NCI-H226 (cell line): Measurements from ENCODE around the gene TRPM2.
"Not testable (repeated sequence)": the region's sequence is repeated elsewhere in the genome, so short reads cannot be mapped to it uniquely, and the experiment has no call there.

Experiments
- DNase-seq: peaks from one replicate; pipeline ENCODE4 v3.0.0-alpha.2; 2015

Gene TRPM2

DNA sequence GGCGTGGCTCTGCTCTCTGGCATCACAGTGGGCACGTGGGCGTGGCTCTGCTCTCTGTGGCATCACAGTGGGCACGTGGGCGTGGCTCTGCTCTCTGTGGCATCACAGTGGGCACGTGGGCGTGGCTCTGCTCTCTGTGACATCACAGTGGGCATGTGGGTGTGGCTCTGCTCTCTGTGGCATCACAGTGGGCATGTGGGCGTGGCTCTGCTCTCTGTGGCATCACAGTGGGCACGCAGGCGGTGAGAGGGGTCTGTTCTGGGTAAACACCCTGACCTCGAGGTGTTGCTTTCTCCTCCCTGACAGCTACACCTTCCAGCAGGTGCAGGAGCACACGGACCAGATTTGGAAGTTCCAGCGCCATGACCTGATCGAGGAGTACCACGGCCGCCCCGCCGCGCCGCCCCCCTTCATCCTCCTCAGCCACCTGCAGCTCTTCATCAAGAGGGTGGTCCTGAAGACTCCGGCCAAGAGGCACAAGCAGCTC is 64.2 kb downstream of the TRPM2 start:
- not testable (repeated sequence) for DNase-seq

DNA sequence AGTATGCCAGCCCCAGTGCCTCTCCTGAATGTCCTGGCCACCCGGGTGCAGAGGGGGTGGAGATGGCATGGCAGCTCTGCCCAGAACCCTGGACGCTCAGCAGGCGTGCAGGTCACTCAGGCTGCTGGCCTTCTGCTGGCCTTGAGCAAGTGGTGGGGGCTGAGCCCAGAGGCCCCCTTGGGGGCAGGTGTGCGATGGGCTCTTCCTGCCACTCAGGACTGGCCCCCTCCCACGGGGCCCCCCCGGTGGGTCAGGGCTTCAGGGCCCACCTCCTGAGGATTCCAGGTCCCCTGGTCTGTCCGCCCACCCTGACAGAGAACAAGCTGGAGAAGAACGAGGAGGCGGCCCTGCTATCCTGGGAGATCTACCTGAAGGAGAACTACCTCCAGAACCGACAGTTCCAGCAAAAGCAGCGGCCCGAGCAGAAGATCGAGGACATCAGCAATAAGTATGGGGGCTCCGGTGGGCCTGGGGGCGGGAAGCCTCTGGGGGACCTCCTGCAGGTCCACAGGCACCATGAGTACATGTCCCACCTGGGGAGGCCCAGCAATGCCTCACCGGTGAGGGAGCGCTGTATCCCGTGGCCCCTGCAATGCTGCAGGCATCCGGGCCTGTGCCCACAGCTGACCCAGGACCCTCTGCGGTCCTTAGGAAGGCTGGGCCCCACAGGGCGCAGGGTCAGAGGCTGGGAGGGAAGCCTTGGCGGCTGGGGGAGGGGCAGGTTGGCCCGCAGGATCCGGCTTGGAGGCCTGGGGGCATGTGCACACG is 64.9 kb downstream of the TRPM2 start:
- DNase-seq, result no peak

DNA sequence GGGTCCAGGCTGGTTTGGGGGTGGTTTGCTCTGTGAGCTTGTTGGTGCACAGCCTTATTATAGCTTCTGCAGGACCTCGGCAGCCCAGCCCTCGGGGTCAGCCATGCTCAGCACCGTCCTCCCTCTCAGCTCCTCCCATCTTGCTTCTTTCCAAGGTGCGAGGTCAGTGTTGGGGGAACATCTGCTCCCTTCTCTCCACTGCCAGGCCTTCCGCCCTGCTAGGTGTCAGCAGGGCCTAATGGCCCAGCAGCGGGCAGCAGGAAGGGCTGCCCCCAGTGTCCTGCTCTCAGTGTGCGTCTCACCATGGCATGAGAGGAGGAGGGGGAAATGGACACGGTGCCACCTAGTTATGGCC is 65.4 kb downstream of the TRPM2 start:
- no peak for DNase-seq

DNA sequence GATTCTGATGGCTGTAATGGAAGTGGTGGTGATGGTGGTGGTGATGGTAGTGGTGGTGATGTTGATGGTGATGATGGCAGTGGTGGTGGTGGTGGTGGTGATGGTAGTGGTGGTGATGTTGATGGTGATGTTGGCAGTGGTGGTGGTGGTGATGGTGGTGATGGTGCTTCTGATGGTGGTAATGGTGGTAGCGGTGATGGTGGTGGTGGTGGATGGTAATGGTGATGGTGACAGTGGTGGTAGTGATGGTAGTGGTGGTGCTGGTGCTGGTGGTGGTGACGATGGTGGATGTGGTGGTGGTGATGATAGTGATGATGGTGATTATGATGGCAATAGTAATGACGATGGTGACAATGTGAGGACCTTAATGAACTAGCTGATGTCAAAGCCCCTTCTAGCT is 66.3 kb downstream of the TRPM2 start:
- no peak for DNase-seq

DNA sequence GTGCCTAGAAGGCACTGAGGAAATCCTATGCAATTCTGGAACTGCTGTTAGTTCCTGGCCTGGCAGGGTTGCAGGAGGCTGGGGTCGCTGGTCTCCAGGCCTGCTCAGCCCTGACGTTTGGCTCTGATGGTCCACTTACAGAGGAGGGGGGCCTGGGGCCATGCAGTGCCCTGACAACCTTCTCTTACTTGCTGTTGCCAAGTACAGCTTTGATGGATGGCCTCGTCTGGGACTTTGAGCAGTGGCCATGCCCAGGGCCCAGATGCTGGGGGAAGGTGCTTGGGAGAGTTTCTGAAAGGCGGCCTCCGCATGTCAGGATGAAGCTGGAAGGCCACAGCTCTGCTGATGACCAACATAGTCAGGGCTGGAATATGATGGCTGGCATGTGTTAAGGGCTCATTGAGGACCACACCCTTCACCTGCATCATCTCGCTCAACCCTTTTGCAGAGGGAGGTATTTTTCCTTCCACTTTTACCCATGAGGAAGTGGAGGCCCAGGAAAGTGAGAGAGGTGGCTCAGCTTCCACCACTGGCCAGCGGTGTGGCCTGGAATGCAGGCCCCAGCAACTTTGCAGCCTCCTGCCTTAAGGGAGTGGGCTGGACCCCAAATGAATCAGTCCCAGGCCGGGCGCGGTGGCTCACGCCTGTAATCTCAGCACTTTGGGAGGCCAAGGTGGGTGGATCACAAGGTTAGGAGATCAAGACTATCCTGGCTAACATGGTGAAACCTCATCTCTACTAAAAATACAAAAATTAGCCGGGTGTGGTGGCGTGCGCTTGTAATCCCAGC is 67.2 kb downstream of the TRPM2 start:
- DNase-seq, result no peak

DNA sequence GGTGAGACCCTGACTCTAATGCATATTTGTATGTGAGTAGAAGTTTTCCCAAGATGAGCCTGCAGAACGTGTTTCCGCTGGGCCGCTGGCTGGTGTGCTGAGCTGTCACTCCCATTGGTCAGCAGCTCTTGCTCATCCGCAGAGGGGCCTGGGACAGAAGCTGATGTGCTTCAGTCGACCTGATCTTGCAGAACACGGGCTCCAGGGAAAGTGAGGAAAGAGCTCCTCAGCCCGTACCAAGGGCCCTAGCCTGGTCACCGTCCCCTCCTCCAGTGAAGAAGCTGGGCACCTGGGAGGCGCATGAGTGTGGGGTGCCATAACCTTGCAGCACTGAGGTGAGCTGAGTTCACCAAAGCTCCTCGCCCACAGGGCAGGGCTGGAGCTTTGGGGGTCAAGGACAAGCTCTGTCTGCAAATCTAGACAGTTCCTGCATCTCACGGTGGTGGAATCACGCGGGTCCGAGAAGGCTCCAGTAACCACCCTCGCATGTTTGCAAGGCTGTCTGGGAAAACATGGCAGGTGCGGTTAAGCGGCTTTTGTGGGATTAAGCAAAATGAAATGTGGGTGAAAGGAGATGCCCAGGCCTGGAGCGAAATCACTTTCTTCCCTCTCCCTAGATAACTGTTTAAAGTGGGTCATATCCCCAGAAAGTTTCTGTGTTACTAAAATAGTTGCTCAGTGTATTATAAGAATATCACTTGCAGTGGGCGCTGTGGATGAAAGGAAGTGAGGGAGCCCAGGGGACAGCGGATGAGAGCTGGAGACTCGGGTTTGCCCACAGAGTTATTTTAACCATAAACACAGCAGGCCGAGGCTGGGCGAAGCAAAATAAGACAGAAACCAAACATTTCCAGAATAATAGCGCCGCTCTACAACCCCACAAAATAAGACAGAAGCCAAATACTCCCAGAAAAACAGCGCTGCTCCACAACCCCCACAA is 68.8 kb downstream of the TRPM2 start:
- no peak for DNase-seq

DNA sequence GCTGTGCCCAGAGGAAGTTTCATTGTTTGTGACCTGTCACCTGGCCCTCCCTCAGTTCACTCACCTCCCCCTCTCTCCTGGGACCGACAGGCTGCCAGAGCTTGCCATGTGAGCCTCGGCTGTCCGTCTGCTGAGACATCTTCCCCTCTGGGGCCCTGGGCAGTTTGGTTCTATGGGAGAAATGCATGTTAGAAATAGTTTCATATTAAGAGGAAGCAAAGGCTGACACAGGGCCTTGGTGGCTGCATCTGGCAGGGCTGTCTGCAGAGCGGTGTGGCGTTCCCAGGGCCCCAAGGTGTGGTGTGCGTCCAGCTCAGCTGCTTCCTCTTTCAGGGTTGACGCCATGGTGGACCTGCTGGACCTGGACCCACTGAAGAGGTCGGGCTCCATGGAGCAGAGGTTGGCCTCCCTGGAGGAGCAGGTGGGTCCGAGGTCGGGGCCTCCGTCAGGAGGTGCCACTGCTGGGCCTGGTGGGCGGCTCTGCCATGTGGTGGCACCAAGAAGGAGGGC is 69.9 kb downstream of the TRPM2 start:
- DNase-seq, result no peak

DNA sequence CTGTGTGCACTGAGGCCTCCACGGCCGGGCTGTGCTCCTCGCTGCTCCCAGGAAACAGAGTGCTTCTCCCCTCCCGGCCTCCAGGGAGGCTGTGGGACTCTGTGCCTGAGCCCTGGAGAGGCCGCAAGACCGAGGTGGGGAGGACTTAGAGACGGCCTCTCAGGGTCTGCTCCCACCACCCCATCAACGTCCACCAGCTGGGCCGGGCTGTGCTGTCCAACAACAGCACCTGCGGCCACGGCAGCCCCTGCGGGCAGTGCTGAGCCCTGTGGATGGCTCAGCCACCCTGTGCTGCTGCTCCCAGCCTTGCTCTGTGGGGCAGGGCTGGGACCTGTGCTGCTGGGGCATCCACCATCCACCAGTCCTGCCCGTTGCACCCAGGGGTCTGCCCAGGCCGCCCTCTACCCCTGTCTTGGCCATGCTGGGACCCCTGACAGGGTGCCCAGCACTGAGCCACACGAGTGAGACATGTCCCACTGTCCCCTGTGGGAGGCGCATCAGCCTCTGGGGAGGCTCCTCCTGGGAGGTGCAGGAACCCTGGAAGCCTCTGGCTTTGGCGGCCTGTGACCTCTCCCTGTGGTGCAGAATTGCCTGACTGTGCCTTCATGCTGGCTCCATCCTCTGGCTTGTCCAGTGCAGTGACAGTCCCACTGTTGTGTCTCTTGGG is 70.7 kb downstream of the TRPM2 start:
- no peak for DNase-seq

DNA sequence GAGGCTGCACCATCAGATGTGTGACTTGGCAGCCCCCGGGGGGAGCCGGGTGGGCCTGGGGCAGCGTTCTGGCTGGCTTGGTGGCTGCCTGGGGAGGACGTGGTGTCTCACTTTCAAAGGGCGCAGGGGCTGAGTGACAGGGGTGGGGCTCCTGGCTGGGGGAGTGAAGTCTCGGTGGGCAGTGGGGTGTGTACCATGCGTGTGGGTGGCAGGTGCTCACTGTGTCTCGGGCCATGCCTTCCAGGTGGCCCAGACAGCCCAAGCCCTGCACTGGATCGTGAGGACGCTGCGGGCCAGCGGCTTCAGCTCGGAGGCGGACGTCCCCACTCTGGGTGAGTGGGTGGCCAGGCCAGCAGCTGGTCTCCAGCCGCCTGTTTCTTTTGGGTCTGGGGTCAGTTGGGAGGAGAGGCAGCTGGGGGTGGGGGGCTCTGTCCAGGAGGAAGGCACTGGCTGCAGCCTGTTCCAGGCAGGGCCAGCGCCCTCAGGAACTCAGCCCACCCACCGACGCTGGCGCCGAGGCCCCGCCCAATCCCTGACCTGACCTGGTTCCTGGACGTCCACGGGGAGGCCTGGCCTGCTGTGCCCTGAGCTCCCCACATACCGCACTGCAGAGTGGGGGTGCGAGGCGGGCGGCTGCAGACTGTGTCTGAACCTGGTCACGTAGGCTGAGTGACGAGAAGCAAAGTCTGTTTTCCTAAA is 71.3 kb downstream of the TRPM2 start:
- no peak for DNase-seq

DNA sequence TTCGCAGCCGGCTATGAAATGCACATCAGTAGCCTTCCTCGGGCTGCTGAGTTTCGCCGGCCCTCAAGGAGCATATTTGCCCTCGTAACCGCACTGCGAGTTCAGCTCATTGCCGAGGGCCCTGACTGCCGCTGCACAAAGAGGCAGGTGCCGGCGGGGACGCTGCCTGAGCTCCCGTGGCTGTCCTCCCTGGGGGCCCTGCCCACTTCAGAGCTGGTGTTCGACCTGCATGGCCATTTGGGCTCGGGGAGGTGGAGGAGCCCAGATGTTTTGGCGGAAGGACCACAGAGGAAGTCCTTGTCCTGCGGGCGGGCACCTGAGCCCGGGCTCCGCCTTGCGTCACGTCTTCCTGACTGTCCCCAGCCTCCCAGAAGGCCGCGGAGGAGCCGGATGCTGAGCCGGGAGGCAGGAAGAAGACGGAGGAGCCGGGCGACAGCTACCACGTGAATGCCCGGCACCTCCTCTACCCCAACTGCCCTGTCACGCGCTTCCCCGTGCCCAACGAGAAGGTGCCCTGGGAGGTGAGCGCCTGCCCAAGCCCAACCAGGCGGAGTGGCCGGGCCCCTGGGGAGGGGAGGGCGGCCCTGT is 72.0 kb downstream of the TRPM2 start:
- DNase-seq, result no peak

DNA sequence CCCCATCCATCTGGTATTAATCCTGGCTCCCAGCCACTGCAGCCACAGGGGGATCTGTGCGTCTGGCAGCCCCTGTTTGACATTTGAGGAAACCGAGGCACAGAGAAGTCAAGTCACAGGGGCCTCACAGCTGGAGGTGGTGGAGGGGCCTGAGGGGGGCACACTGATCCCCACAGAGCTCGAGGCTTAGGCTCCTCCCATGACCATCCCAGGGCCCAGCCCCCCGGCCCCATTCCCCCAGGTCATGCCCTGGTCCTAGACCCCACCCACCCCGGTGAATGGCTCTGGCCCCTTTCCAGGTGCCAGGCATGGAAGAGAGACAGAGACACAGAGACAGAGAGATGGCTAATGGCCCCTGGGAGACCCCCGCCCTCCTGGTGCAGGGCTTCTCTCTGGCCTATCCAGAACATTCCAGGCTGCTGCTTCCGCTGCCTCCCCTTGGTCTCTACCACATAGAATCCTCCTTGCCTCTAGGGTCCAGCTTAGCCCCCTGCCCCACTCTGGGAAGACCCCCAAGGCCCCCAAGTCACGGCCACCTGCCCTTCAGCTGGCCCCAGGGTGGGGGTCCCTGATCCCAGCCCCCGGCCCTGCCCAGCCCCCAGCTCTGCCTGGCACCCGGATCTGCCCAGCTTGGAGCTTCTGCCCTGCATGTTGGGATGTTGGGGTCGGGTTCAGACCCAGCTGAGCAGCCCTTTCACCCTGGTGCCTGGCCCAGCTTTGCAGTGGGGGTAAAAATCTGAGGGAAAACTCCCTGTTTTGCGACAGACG is 72.7 kb downstream of the TRPM2 start:
- DNase-seq, result no peak

DNA sequence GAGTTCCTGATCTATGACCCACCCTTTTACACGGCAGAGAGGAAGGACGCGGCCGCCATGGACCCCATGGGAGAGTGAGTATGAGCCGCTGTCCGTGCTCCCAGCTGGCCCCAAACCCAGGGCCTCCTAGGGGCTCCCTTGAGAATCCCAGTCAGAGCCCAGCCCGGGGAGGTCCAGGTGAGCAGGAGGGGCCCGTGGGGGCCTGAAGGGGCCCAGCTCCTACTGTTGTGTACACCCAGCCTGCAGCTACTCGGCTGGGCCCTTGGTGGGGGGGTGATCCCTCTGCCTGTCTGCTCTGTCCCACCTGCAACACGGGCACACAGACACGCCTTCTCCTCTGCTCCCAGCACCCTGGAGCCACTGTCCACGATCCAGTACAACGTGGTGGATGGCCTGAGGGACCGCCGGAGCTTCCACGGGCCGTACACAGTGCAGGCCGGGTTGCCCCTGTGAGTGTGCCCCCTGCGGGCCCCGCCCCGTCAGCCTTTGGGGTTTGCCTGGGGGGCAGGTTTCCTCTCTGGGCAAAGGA is 73.3 kb downstream of the TRPM2 start:
- DNase-seq, result no peak

DNA sequence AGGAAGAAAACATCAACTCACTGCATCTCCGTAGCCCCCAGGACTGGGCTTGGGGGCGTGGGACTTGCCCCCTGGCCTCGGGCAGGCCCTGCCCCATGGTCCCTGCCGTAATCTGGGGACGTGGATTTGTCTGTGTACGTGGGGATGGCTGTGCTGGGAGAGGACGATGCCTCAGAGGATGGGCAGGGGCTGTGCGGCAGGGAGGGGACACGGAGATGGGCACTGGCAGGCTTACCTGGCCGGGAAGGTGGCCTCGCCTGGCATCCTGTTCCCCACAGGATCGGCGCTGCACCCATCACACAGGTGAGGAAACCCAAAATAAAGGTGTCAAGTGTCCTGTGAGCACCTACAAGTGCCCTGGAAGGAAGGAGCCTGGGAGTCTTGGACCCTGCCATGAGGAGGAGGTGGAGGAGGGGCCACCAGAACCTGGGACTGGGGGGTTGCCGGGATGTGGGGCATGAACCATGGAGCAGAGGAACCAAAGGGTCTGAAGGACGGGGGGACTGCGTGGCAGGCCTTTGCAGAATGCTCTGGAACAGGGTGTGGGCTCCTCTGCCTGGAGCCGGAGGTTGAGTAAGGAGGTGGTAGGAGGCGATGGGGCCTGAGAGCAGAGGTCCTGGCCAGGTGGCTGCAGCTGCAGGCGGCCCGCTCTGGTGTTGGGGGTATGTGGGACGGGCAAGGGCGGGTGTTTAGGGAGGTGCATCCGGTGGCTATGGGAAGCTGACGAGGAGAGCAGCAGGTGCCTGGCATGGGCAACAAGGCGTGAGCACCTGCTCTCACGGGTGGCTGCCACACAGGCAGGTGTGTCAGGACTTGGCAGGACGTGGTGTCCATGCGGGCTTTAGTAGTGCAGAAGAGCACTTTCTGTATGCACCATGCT is 74.1 kb downstream of the TRPM2 start:
- no peak for DNase-seq

DNA sequence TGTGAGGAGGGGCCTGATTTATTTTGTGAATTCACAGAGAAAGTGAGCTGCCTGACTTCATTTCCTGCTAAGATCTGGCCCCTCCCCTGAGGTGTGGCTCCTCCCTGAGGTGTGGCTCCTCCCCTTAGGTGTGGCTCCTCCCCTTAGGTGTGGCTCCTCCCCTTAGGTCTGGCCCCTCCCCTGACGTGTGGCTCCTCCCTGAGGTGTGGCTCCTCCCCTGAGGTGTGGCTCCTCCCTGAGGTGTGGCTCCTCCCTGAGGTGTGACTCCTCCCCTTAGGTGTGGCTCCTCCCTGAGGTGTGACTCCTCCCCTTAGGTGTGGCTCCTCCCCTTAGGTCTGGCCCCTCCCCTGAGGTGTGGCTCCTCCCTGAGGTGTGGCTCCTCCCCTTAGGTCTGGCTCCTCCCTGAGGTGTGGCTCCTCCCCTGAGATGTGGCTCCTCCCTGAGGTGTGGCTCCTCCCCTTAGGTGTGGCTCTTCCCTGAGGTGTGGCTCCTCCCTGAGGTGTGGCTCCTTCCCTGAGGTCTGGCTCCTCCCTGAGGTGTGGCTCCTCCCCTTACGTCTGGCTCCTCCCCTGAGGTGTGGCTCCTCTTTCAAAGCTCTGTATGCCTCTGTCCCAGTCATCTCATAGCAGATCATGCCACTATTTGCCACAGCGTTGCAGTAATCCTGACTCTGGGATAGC is 75.0 kb downstream of the TRPM2 start:
- peak; percentile 63 for DNase-seq

DNA sequence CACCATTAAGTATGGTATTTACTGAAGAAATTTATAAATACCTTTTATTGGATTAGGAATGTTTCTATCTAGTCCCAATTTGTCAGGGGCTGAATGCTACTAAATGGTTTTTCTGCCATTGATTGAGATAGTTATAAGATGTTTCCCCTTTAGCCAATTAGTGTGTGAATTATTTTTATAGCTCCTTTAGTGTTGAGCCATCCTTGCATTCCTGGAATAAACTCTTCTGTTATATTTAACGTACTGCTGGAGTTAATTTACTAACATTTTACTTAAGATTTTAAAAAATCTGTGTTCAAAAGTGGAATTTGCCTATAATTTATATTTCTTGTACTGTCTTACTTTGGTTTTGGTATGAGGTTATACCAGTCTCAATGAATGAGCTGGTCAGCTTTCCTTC is 76.5 kb downstream of the TRPM2 start:
- no peak for DNase-seq

DNA sequence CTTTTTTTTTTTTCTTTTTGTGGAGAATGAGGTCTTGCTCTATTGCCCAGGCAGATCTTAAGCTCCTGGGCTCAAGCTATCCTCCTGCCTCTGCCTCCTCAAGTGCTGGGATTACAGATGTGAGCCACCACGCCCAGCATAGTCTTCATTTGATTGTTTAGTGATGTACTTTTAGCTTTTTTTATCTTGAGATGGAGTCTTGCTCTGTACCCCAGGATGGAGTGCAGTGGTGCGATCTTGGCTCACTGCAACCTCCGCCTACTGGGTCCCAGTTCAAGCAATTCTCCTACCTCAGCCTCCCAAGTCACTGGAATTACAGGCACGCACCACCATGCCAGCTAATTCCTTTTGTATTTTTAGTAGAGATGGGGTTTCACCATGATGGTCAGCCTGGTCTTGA is 77.9 kb downstream of the TRPM2 start:
- no peak for DNase-seq

DNA sequence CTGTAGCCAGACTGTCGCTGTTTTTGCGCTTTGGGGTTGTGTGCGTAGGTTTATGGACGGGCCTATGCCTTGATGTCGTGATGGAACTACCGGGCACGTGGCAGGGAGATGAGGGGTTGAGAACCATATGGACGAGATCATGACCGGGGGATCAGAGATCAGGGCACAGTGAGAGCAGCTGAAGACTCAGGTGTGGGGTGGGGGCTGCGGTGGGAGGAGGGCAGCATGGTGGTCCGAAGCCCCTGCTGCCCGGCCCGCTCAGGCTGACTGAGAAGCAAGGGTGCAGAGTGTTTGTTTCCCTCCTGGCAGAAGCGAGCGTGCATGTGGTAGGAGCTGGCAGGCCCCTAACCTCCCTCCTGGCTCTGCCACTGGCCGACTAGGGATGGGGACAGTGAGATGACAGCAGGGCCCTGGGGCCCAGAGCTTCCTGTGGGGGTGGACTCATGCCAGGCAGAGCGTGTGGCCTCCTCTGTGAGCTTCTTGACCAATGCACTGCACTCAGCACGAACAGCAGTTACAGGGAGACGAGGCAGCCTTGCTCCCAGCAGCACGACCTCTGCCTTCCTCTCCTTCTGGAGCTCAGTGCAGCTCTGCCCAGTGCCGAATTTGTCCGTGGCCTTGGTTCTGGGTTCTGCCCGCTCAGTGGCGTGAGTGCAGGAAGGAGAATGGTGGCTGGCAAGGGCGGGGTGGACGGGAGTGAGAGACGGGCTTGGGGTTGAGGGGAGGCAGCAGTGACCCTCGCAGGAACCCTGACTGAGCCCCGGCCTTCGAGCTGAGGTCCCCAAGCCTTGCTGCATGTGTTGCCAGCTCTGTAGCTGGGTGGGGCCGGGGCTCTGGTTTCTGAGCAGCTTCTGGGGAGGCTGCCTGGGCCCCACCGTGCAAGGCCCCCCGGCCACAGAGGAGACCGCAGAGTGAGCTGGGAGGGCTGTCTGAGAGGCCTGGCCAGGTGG is 79.7 kb downstream of the TRPM2 start:
- DNase-seq, result no peak
